H1 (cell line): ENCODE results near the gene UCN3. TPM values are rescaled to one million over a fixed set of nuclear protein-coding genes. Genes with fewer than 3 reads are reported as not detected.
A peak's percentile ranks its signal among the peaks of the same experiment; 100 is the strongest.

Experiments used
- CTCF ChIA-PET: fragments of 300-600 bp; sonication (Branson Sonifier 250); formaldehyde crosslinking; loops from one replicate; lab custom pipeline; 2021; ENCODE audit not compliant: partially characterized antibody; lab: Charles Lee
- POLR2A ChIA-PET: fragments of 300-600 bp; sonication (Branson Sonifier 250); formaldehyde crosslinking; loops from one replicate; lab custom pipeline; 2021; ENCODE audit warnings: inconsistent platforms; ENCODE audit not compliant: partially characterized antibody; lab: Charles Lee
- DNase-seq, 2 experiments: peaks; one replicate each; pipeline versions ENCODE4 v3.0.0 to v3.0.0-alpha.2; 2010 to 2022; ENCODE audit warnings: low spot score in 2 of 2, low read depth in 1 of 2, mixed read lengths in 1 of 2
- FAIRE-seq: peaks from 2 replicates; lab custom pipeline; 2011; peaks lifted over from hg19 to GRCh38; lab: Jason Lieb, UNC
- H2AFZ ChIP-seq: 2 replicates; pipeline ENCODE4 v1.8.1; 2012; ENCODE audit warnings: low read length, inconsistent platforms
- H2AK5ac ChIP-seq: 2 replicates; pipeline ENCODE4 v1.6.1; 2013; ENCODE audit warnings: low read depth, low read length
- H2BK120ac ChIP-seq: replicated peaks from 2 replicates; pipeline ENCODE3; 2013; ENCODE audit warnings: low read depth, low read length, inconsistent platforms
- H2BK12ac ChIP-seq: 2 replicates; pipeline ENCODE4 v1.6.1; 2013; ENCODE audit warnings: low read depth, low read length
- H2BK15ac ChIP-seq: 2 replicates; pipeline ENCODE4 v1.6.1; 2013; ENCODE audit warnings: low read length
- H2BK20ac ChIP-seq: 2 replicates; pipeline ENCODE4 v1.6.1; 2013; ENCODE audit warnings: low read length
- H2BK5ac ChIP-seq: 2 replicates; pipeline ENCODE4 v1.6.1; 2013; ENCODE audit warnings: low read depth, low read length
- H3K14ac ChIP-seq: 2 replicates; pipeline ENCODE4 v1.6.1; 2013; ENCODE audit warnings: inconsistent platforms; ENCODE audit not compliant: insufficient read length
- H3K18ac ChIP-seq: 2 replicates; pipeline ENCODE4 v1.6.1; 2013; ENCODE audit warnings: low read length; ENCODE audit errors: extremely low read depth
- H3K23ac ChIP-seq: 2 replicates; pipeline ENCODE4 v1.6.1; 2013; ENCODE audit warnings: inconsistent platforms; ENCODE audit not compliant: insufficient read length
- H3K23me2 ChIP-seq: 2 replicates; pipeline ENCODE4 v1.6.1; 2013; ENCODE audit warnings: low read depth, low read length
- H3K27ac ChIP-seq: 2 replicates; pipeline ENCODE4 v1.6.1; 2011; ENCODE audit warnings: low read depth, low read length, inconsistent platforms
- H3K27me3 ChIP-seq, 4 experiments: replicated peaks in 1 of 4; 1 replicate in 1 of 4; 2 replicates in 3 of 4; pipeline versions ENCODE4 v1.6.1 to v1.8.1; 2011 to 2013; ENCODE audit warnings: low read length in 3 of 4, mild to moderate bottlenecking in 3 of 4, inconsistent platforms in 2 of 4, mixed read lengths in 2 of 4, moderate library complexity in 1 of 4; ENCODE audit not compliant: control insufficient read depth in 3 of 4, insufficient read depth in 3 of 4; ENCODE audit errors: extremely low read depth in 1 of 4
- H3K36me3 ChIP-seq, 4 experiments: 2 replicates each; pipeline versions ENCODE4 v1.6.1 to v1.8.1; 2011 to 2013; ENCODE audit warnings: mild to moderate bottlenecking in 4 of 4, low read length in 3 of 4, moderate library complexity in 2 of 4, control low read depth in 1 of 4, inconsistent platforms in 1 of 4; ENCODE audit not compliant: insufficient read depth in 4 of 4, control insufficient read depth in 2 of 4
- H3K4ac ChIP-seq: replicated peaks from 2 replicates; pipeline ENCODE3; 2013; ENCODE audit warnings: low read length, low read depth, mixed read lengths, inconsistent platforms; ENCODE audit not compliant: insufficient read length
- H3K4me1 ChIP-seq, 4 experiments: replicated peaks in 1 of 4; 1 replicate in 1 of 4; 2 replicates in 3 of 4; pipeline versions ENCODE4 v1.6.1 to v1.8.1; 2011 to 2013; ENCODE audit warnings: low read length in 3 of 4, inconsistent platforms in 2 of 4, mixed read lengths in 1 of 4; ENCODE audit not compliant: insufficient read depth in 4 of 4, control insufficient read depth in 3 of 4
- H3K4me2 ChIP-seq, 2 experiments: 2 replicates each; pipeline versions ENCODE4 v1.6.1 to v1.8.1; 2011 to 2013; ENCODE audit warnings: low read depth in 2 of 2, low read length in 2 of 2, control low read depth in 1 of 2, inconsistent platforms in 1 of 2, mild to moderate bottlenecking in 1 of 2; ENCODE audit not compliant: insufficient read depth in 1 of 2
- H3K4me3 ChIP-seq, 4 experiments: fragments of 200-600, 300-600 bp in 1 of 4; sonication (generic), shearing (Covaris generic), sonication (Bioruptor Twin) in 1 of 4; 2 replicates each; pipeline versions ENCODE4 v1.5.1 to v1.8.1; 2011 to 2016; ENCODE audit warnings: low read length in 4 of 4, low read depth in 3 of 4, control low read depth in 2 of 4, inconsistent platforms in 2 of 4, mild to moderate bottlenecking in 2 of 4, mixed read lengths in 1 of 4, moderate library complexity in 1 of 4; ENCODE audit not compliant: insufficient read depth in 2 of 4; ENCODE audit errors: extremely low read depth in 1 of 4
- H3K56ac ChIP-seq: replicated peaks from 2 replicates; pipeline ENCODE3; 2013; ENCODE audit warnings: low read depth, mild to moderate bottlenecking, mixed read lengths, low read length, inconsistent platforms; ENCODE audit not compliant: insufficient read length
- H3K79me1 ChIP-seq: 2 replicates; pipeline ENCODE4 v1.6.1; 2013; ENCODE audit warnings: low read depth, low read length, control low read depth
- H3K79me2 ChIP-seq, 2 experiments: 2 replicates each; pipeline versions ENCODE4 v1.6.1 to v1.8.1; 2012 to 2013; ENCODE audit warnings: low read length in 2 of 2, mild to moderate bottlenecking in 2 of 2, inconsistent platforms in 1 of 2; ENCODE audit not compliant: insufficient read depth in 2 of 2, control insufficient read depth in 1 of 2
- H3K9ac ChIP-seq, 4 experiments: replicated peaks in 1 of 4; 1 replicate in 1 of 4; 2 replicates in 3 of 4; pipeline versions ENCODE4 v1.6.1 to v1.8.1; 2011 to 2013; ENCODE audit warnings: low read depth in 3 of 4, low read length in 3 of 4, control low read depth in 2 of 4, mild to moderate bottlenecking in 2 of 4, moderate library complexity in 2 of 4, inconsistent platforms in 1 of 4; ENCODE audit errors: extremely low read depth in 1 of 4
- H3K9me3 ChIP-seq, 2 experiments: 2 replicates each; pipeline versions ENCODE4 v1.6.1 to v1.8.1; 2012 to 2013; ENCODE audit warnings: mild to moderate bottlenecking in 2 of 2, moderate library complexity in 2 of 2, control low read depth in 1 of 2, inconsistent platforms in 1 of 2, low read depth in 1 of 2, low read length in 1 of 2, mixed read lengths in 1 of 2; ENCODE audit not compliant: insufficient read depth in 2 of 2
- H4K20me1 ChIP-seq, 2 experiments: replicated peaks in 1 of 2; 2 replicates each; pipeline versions ENCODE3 to v1.8.1; 2011 to 2013; ENCODE audit warnings: inconsistent platforms in 2 of 2, low read length in 2 of 2, mild to moderate bottlenecking in 1 of 2; ENCODE audit not compliant: insufficient read depth in 2 of 2, control insufficient read depth in 1 of 2
- H4K5ac ChIP-seq: 2 replicates; pipeline ENCODE4 v1.6.1; 2013; ENCODE audit warnings: low read length, low read depth, mixed read lengths, inconsistent platforms; ENCODE audit not compliant: insufficient read length
- H4K8ac ChIP-seq: 2 replicates; pipeline ENCODE4 v1.8.0; 2013; ENCODE audit warnings: mild to moderate bottlenecking, moderate library complexity, low read length, inconsistent platforms; ENCODE audit not compliant: insufficient read depth; ENCODE audit errors: extremely low read depth
- H4K91ac ChIP-seq: replicated peaks from 2 replicates; pipeline ENCODE3; 2013; ENCODE audit warnings: low read length, mixed read lengths, inconsistent platforms; ENCODE audit not compliant: insufficient read length
- ASH2L ChIP-seq: fragments of 200-600, 300-600 bp; sonication (generic); IDR thresholded peaks from one replicate; pipeline ENCODE4 v1.7.1; 2017; ENCODE audit warnings: low read length
- ATF3 ChIP-seq: IDR thresholded peaks from 2 replicates; pipeline ENCODE4 v1.6.1; 2011; ENCODE audit warnings: low read depth, mild to moderate bottlenecking, low read length; ENCODE audit not compliant: insufficient read depth
- BRCA1 ChIP-seq: IDR thresholded peaks from 2 replicates; pipeline ENCODE4 v1.6.1; 2012; ENCODE audit warnings: low read depth, low read length, improper control_type of control experiment
- GTF2F1 ChIP-seq: IDR thresholded peaks from 2 replicates; pipeline ENCODE4 v1.6.1; 2012; ENCODE audit warnings: low read depth, low read length, improper control_type of control experiment, borderline replicate concordance
- JUN ChIP-seq: IDR thresholded peaks from 2 replicates; pipeline ENCODE4 v1.6.1; 2011; ENCODE audit warnings: low read depth, mild to moderate bottlenecking, improper control_type of control experiment, low read length
- KDM5A ChIP-seq: fragments of 200-600 bp; IDR thresholded peaks from 2 replicates; pipeline ENCODE4 v1.7.1; 2012; ENCODE audit warnings: mild to moderate bottlenecking, low read length, inconsistent platforms, mixed read lengths
- MAX ChIP-seq: IDR thresholded peaks from 2 replicates; pipeline ENCODE4 v1.6.1; 2012; ENCODE audit warnings: inconsistent platforms
- PHF8 ChIP-seq: fragments of 200-600 bp; sonication (generic); conservative IDR thresholded peaks from 2 replicates; pipeline ENCODE4 v1.7.1; 2012; ENCODE audit warnings: low read depth, mild to moderate bottlenecking, inconsistent platforms, low read length, moderate library complexity
- POLR2A ChIP-seq, 2 experiments: IDR thresholded peaks; 1 replicate in 1 of 2; 2 replicates in 1 of 2; pipeline ENCODE4 v1.6.1; 2011; ENCODE audit warnings: low read depth in 2 of 2, low read length in 2 of 2, mild to moderate bottlenecking in 2 of 2; ENCODE audit errors: control extremely low read depth in 1 of 2
- RAD21 ChIP-seq, 2 experiments: IDR thresholded peaks in 1 of 2; conservative IDR thresholded peaks in 1 of 2; 2 replicates each; pipeline ENCODE4 v1.6.1; 2011; ENCODE audit warnings: low read depth in 2 of 2, low read length in 2 of 2, improper control_type of control experiment in 1 of 2, inconsistent platforms in 1 of 2, mild to moderate bottlenecking in 1 of 2, moderate library complexity in 1 of 2
- SIX5 ChIP-seq: IDR thresholded peaks from 2 replicates; pipeline ENCODE4 v1.6.1; 2011; ENCODE audit warnings: mild to moderate bottlenecking, low read depth, low read length
- SP1 ChIP-seq: IDR thresholded peaks from 2 replicates; pipeline ENCODE4 v1.6.1; 2011; ENCODE audit warnings: low read depth, low read length
- TAF7 ChIP-seq: optimal IDR thresholded peaks from 2 replicates; pipeline ENCODE3; 2011; ENCODE audit warnings: low read depth, mild to moderate bottlenecking, inconsistent platforms, low read length, moderate library complexity, borderline replicate concordance
- TBP ChIP-seq: IDR thresholded peaks from 2 replicates; pipeline ENCODE4 v1.6.1; 2011; ENCODE audit warnings: low read depth, low read length, improper control_type of control experiment
- ZNF274 ChIP-seq: IDR thresholded peaks from 2 replicates; pipeline ENCODE4 v1.7.0; 2012; ENCODE audit warnings: low read length, borderline replicate concordance; ENCODE audit errors: extremely low read depth
- WGBS, 2 experiments: shearing (Covaris generic) in 1 of 2; methylation state at CpG; one replicate each; pipeline versions ENCODE4 v1.1.6 to v1.1.7; 2013 to 2015; ENCODE audit warnings: low lambda C conversion rate in 2 of 2, mixed read lengths in 2 of 2, inconsistent platforms in 1 of 2, low coverage in 1 of 2, missing lambda C conversion rate in 1 of 2; ENCODE audit not compliant: insufficient replicate concordance in 2 of 2, insufficient coverage in 1 of 2, insufficient read length in 1 of 2; ENCODE audit errors: extremely low coverage in 1 of 2, missing lambda C conversion rate in 1 of 2; 5-methylcytosine and 5-hydroxymethylcytosine counted together
- polyA plus RNA-seq, 7 experiments: library from polyadenylated mRNA; depleted of rRNA in 3 of 7; stranded (reverse) in 5 of 7; unstranded in 2 of 7; fragments of >200 nt in 5 of 7; fragments of 200-250 nt in 2 of 7; gene quantifications; 1 replicate in 5 of 7; 2 replicates in 1 of 7; 4 replicates in 1 of 7; pipeline versions ENCODE4 v1.2.1 to v1.2.3, GENCODE V29; 2011 to 2013; ENCODE audit warnings: missing spikeins in 2 of 7, mixed read lengths in 2 of 7
- total RNA-seq: library from RNA; stranded (reverse); fragmentation: NEBNext Ultra II Directional; extraction: Animal tissue kit (Norgen Biotek cat#: 25700); gene quantifications from 2 replicates; pipeline ENCODE4 v1.2.1, GENCODE V29; 2021

The UCN3 gene
- total and polyA plus RNA-seq, 2 of the 8 experiments (the other 6 are each of a cell fraction or from before 2014, with no cell fraction given), result not detected

- Histone ChIP-seq H4K20me1 (no peaks in the 10 kb centered on the region), H3K4ac (no peak overlapping the region), H3K4me3 (no peak overlapping the region), H4K8ac (no peak overlapping the region), H2BK5ac (no peak overlapping the region), H2AFZ (no peak overlapping the region), H4K5ac (no peak overlapping the region), H3K79me2 (no peaks in the 10 kb centered on the region), H3K4me1 (no peaks in the 10 kb centered on the region), H3K9me3 (peaks cover 21 to 24% of the 10 kb centered on the region in 2 experiments), H3K14ac (no peak overlapping the region), H3K23ac (no peak overlapping the region), H3K4me2 (no peak overlapping the region), H3K56ac (no peak overlapping the region), H3K9ac (no peak overlapping the region), H3K27me3 (no peaks in the 10 kb centered on the region), H3K79me1 (no peaks in the 10 kb centered on the region), H2AK5ac (no peak overlapping the region), H3K36me3 (no peaks in the 10 kb centered on the region), H2BK15ac (no peak overlapping the region), H4K91ac (no peak overlapping the region), H3K18ac (no peak overlapping the region), H2BK12ac (no peak overlapping the region), H2BK20ac (no peak overlapping the region), H3K27ac (no peak overlapping the region), H2BK120ac (no peak overlapping the region), H3K23me2 (no peaks in the 10 kb centered on the region)
- 85% methylated on average over 18 of the region's 18 CpGs; no CpG with 5 or more reads in 1 of the 2 experiments for WGBS, 2 experiments
- CTCF ChIA-PET, result interaction anchor here (0.5 kb wide), 1 partner anchor 1165 kb away, joined by 4 read pairs; no protein-coding TSS in a partner anchor
- FAIRE-seq, result no peak
- DNase-seq, result peak in 1 of 2 experiments; percentile 30
- POLR2A ChIA-PET, result no interaction called here
- TF ChIP-seq POLR2A (IDR thresholded peaks at IDR 0.05; ENCODE audit: control extremely low read depth in 1 of 2, low read depth in 2 of 2, low read length in 2 of 2) (no peak), TBP (no peak), MAX (no peak), TAF7 (no peak), RAD21 (IDR thresholded peaks at IDR 0.05 in 1 of 2, conservative IDR thresholded peaks at IDR 0.05 in 1 of 2; ENCODE audit: low read depth in 2 of 2, low read length in 2 of 2) (no peak), SP1 (no peak), BRCA1 (no peak), KDM5A (no peak), JUN (no peak), ATF3 (no peak), ASH2L (no peak), PHF8 (no peak), SIX5 (no peak), ZNF274 (no peak), GTF2F1 (no peak)
Observed at GRCh38 chr10:5395168-5395567, 30.4 kb downstream of the UCN3 start.
